ENCODE results near the gene ELL. TPM values are rescaled to one million over a fixed set of nuclear protein-coding genes. Genes with fewer than 3 reads are reported as not detected.
A peak's percentile ranks its signal among the peaks of the same experiment; 100 is the strongest.

The ELL gene
- total and polyA plus RNA-seq, 7 donors = 6.2 to 20.2 (median 11.5) TPM

GRCh38 chr19:18494267-18494607, 27.6 kb downstream of the ELL start:
- TF ChIP-seq, protein P1, sequence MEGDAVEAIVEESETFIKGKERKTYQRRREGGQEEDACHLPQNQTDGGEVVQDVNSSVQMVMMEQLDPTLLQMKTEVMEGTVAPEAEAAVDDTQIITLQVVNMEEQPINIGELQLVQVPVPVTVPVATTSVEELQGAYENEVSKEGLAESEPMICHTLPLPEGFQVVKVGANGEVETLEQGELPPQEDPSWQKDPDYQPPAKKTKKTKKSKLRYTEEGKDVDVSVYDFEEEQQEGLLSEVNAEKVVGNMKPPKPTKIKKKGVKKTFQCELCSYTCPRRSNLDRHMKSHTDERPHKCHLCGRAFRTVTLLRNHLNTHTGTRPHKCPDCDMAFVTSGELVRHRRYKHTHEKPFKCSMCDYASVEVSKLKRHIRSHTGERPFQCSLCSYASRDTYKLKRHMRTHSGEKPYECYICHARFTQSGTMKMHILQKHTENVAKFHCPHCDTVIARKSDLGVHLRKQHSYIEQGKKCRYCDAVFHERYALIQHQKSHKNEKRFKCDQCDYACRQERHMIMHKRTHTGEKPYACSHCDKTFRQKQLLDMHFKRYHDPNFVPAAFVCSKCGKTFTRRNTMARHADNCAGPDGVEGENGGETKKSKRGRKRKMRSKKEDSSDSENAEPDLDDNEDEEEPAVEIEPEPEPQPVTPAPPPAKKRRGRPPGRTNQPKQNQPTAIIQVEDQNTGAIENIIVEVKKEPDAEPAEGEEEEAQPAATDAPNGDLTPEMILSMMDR (IDR thresholded peaks at IDR 0.05) = no peak
- TF ChIP-seq EP300 (IDR thresholded peaks at IDR 0.05) (no peak), POLR2AphosphoS5 (IDR thresholded peaks at IDR 0.05) (no peak), POLR2A (IDR thresholded peaks at IDR 0.05) (no peak)
- WGBS, 2 donors = 54 to 74% methylated on average over 7 of the region's 7 CpGs
- peak overlapping the region in 3 of 4 donors; percentile 30 to 53 (median 51) for H3K27ac ChIP-seq
- no peak for DNase-seq
- intact Hi-C loops (cut with DNase I) = no loop called here
- no peaks in the 10 kb centered on the region for H3K36me3 ChIP-seq
- H3K27me3 ChIP-seq = no peaks in the 10 kb centered on the region
- no peak overlapping the region for H3K4me3 ChIP-seq
- no peaks in the 10 kb centered on the region for H3K9me3 ChIP-seq
- H3K4me1 ChIP-seq = peaks cover 0 to 62% (median 48%) of the 10 kb centered on the region in 4 donors

GRCh38 chr19:18493440-18494266, 28.2 kb downstream of the ELL start:
- Histone ChIP-seq H3K4me3 (no peak overlapping the region), H3K36me3 (no peaks in the 10 kb centered on the region), H3K4me1 (peaks cover 0 to 62% (median 48%) of the 10 kb centered on the region in 4 donors), H3K27ac (peak overlapping the region; percentile 15 to 53 (median 42)), H3K27me3 (no peaks in the 10 kb centered on the region), H3K9me3 (no peaks in the 10 kb centered on the region)
- 73 to 77% methylated on average over 13 of the region's 13 CpGs for WGBS, 2 donors
- TF ChIP-seq EP300 (IDR thresholded peaks at IDR 0.05) (no peak), POLR2AphosphoS5 (IDR thresholded peaks at IDR 0.05) (no peak), POLR2A (IDR thresholded peaks at IDR 0.05) (no peak)
- TF ChIP-seq, protein P1 (IDR thresholded peaks at IDR 0.05) = no peak
- intact Hi-C loops (cut with DNase I) = no loop called here
- DNase-seq = peak; percentile 79

DNA sequence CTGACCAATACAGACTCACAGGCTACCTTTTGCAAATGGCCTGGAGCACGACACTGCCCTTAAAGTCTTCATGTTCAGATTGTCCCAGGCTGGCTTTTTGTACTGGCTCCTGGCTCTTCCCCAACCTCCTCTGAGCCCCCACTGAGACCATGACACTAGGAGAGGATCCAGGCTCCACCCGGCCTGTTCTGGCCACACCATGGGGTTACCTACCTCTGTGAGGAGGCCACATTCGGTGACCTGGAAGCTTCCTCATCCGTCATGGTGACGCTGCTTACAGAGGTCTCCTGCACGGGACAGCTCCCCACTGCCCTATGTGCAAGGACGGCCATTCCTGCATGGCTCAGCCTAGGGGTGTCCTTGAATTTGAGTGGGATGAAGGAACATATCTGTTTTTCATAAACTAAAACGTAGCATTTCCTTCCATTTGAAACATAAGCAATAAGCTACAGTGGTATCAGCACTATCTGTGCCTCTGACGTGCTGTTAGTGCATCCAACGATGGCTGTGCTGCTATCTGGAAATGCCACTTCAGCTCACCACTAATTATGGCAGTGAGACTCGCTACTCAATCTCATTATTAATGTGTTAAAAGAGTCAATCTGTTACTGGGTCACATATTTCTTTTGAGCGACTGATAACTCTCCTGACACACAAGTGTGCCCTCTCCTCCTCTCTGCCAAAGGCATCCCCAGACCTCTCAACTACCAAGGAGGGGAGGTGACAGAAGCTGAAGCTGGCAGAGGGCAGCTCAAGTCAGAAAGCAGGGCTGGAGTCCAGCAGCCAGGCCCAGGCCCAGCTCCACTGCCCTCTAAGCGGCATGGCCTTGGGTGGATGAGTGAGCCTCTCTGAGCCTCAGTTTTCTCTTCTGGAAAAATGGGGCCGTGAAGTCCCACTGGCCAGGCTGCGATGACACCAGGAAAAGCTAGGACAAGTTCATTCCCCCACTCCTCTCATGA, 29.6 kb downstream of the ELL start:
- TF ChIP-seq POLR2AphosphoS5 (IDR thresholded peaks at IDR 0.05) (no peak), POLR2A (IDR thresholded peaks at IDR 0.05) (no peak), EP300 (IDR thresholded peaks at IDR 0.05) (no peak)
- TF ChIP-seq, protein P1 (IDR thresholded peaks at IDR 0.05) = no peak

DNA sequence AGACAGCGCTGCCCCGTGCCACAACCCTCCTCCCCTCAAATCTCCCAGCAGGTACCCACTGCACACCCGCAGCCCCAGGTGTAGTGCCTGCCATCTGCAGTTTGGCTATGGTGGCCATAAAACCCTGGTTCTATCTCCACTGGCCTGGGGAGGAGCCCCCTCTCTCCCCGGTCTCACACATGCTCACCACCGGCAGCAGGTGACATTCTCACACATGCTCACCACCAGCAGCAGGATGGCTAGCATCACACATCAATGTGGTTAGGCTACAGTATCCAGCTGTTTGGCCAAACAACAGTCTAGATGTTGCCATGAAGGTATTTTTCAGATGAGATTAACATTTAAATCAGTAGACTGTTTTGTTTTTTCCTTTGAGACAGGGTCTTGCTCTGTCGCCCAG, 31.1 kb downstream of the ELL start:
- Histone ChIP-seq H3K4me3 (no peak overlapping the region), H3K4me1 (peaks cover 0 to 68% (median 62%) of the 10 kb centered on the region in 4 donors), H3K27ac (no peak overlapping the region), H3K9me3 (no peaks in the 10 kb centered on the region), H3K36me3 (no peaks in the 10 kb centered on the region), H3K27me3 (no peaks in the 10 kb centered on the region)
- intact Hi-C loops (cut with DNase I) = no loop called here
- no peak for TF ChIP-seq POLR2A (IDR thresholded peaks at IDR 0.05)
- TF ChIP-seq, protein P1 (IDR thresholded peaks at IDR 0.05) = no peak
- no peak for TF ChIP-seq EP300 (IDR thresholded peaks at IDR 0.05)
- no peak for TF ChIP-seq POLR2AphosphoS5 (IDR thresholded peaks at IDR 0.05)
- WGBS, 2 donors = 85 to 93% methylated on average over 6 of the region's 6 CpGs
- no peak for DNase-seq

More for the DNA sequence above, 29.6 kb downstream of the ELL start:
- H3K9me3 ChIP-seq = no peaks in the 10 kb centered on the region
- no peak for DNase-seq
- intact Hi-C loops (cut with DNase I) = no loop called here
- H3K27ac ChIP-seq = peak overlapping the region in 1 of 4 donors; percentile 53
- peaks cover 0 to 66% (median 58%) of the 10 kb centered on the region in 4 donors for H3K4me1 ChIP-seq
- no peaks in the 10 kb centered on the region for H3K27me3 ChIP-seq
- 92 to 94% methylated on average over 15 of the region's 15 CpGs for WGBS, 2 donors
- no peak overlapping the region for H3K4me3 ChIP-seq
- no peaks in the 10 kb centered on the region for H3K36me3 ChIP-seq

All from sigmoid colon (tissue), 7 donors.